ENCODE measurements around the gene CYCS. TPM values are rescaled to one million over a fixed set of nuclear protein-coding genes. Genes with fewer than 3 reads are reported as not detected.
"Not testable (repeated sequence)": the region's sequence is repeated elsewhere in the genome, so short reads cannot be mapped to it uniquely, and the experiment has no call there.

Gene CYCS
- total RNA-seq, 1 donor from 2014 or later = 11.5 TPM

DNA sequence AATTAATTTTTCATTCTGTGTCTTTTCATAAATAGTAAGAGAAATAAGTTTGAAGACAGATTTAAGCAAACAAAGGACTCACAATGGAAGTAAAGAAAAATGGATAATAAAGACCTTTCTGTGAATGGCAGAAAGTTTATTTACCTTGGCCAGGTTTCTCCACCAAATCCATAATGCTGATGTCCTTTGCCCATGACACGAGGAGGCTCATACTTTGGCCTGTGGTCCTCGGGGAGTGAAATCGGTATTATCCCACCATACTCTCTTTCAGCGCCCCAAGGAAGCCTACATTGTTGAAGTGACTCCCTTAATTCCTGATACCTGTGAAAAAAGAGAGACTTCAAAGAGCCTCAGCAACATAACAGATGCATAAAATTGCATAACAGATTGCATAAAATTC, 43.1 kb upstream of the CYCS start:
- no peak for DNase-seq (ENCODE audit: low spot score in 2 of 2)
- Histone ChIP-seq H3K4me1 (no peaks in the 10 kb centered on the region), H3K27ac (no peak overlapping the region), H3K9me3 (no peaks in the 10 kb centered on the region), H3K4me3 (no peak overlapping the region), H3K36me3 (peaks cover 0 to 11% of the 10 kb centered on the region in 2 donors), H3K27me3 (no peaks in the 10 kb centered on the region)
- intact Hi-C loops (cut with DNase I) = no loop called here
- TF ChIP-seq, protein P1, sequence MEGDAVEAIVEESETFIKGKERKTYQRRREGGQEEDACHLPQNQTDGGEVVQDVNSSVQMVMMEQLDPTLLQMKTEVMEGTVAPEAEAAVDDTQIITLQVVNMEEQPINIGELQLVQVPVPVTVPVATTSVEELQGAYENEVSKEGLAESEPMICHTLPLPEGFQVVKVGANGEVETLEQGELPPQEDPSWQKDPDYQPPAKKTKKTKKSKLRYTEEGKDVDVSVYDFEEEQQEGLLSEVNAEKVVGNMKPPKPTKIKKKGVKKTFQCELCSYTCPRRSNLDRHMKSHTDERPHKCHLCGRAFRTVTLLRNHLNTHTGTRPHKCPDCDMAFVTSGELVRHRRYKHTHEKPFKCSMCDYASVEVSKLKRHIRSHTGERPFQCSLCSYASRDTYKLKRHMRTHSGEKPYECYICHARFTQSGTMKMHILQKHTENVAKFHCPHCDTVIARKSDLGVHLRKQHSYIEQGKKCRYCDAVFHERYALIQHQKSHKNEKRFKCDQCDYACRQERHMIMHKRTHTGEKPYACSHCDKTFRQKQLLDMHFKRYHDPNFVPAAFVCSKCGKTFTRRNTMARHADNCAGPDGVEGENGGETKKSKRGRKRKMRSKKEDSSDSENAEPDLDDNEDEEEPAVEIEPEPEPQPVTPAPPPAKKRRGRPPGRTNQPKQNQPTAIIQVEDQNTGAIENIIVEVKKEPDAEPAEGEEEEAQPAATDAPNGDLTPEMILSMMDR (IDR thresholded peaks at IDR 0.05) = no peak

DNA sequence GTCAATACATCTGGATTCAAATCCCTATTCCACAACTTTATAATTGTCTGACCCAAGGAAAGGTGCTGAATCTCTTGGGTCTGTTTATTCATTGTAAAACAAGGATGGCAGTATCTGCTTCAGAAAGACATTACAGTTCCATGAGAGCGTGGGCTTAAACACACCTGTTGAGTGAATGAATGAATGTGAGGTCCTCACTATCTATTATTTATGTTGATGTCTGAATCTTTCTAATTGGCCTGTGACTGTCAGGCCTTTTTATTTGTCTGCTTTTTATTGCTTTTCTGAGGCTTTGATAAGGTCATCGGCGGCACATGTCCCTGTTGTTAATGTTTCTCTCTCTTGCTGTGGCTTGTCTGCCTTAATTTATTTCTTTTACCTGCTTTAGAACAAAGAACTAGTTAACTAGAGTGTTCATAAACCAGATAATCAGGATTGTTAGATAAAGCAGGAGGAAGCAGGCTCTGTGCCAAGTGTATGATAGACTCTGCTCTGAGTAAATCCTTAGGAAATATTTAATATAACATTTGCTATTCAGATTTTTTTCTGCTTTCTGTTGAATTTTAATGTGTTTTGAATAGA, 42.3 kb upstream of the CYCS start:
- Histone ChIP-seq H3K36me3 (peaks cover 0 to 11% of the 10 kb centered on the region in 2 donors), H3K27ac (no peak overlapping the region), H3K27me3 (no peaks in the 10 kb centered on the region), H3K4me1 (no peaks in the 10 kb centered on the region), H3K4me3 (no peak overlapping the region), H3K9me3 (no peaks in the 10 kb centered on the region)
- no peak for DNase-seq (ENCODE audit: low spot score in 2 of 2)
- TF ChIP-seq, protein P1 (IDR thresholded peaks at IDR 0.05) = no peak
- intact Hi-C loops (cut with DNase I) = no loop called here

DNA sequence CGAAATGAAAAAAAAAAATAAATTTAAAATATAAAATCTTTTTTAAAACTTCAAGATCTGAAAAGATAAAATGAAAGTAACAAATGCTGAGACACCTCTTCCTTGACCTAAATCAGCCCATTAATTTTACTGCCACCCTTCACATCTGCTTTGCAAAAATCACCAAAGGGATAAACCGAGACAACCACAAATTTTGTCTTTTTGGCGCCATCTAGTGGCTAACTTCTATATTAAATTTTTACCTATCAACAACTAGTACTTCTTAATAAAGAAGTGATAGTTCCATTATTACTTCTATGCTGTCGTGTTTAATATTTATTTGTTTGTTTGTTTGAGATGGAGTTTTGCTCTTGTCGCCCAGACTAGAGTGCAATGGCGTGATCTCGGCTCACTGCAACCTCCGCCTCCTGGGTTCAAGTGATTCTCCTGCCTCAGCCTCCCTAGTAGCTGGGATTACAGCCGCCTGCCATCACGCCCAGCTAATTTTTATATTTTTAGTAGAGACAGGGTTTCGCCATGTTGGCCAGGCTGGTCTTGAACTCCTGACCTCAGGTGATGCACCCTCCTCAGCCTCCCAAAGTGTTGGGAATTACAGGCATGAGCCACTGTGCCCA, 35.0 kb upstream of the CYCS start:
- H3K4me3 ChIP-seq; H3K27me3 ChIP-seq; intact Hi-C loops (cut with DNase I); DNase-seq (ENCODE audit: low spot score in 2 of 2); H3K27ac ChIP-seq; H3K4me1 ChIP-seq; H3K9me3 ChIP-seq: not testable (repeated sequence)
- peaks cover 0 to 19% of the 10 kb centered on the region in 2 donors for H3K36me3 ChIP-seq
- TF ChIP-seq, protein P1 (IDR thresholded peaks at IDR 0.05) = peak in 2 of 3 experiments; percentile 44 to 56

DNA sequence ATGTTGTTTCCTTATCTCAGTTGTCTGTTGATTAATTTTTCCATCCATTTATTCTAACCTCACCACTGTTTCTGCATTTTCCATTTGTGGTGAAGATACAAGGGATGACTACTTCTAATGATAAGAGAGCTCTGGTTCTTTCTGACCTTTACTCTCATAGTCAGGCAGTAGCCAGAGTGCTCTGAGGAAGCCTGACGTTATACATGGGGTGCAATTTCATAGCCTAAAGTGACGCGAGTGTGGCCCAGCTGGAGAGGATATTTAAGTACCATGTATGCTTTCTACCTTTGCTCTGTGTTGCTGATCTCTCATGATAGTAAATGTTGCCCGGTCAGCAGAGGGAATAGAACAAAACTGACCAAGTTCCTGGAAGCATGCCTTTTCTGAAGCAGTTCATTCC, 33.9 kb upstream of the CYCS start:
- Histone ChIP-seq H3K27me3 (no peaks in the 10 kb centered on the region), H3K36me3 (peaks cover 0 to 25% of the 10 kb centered on the region in 2 donors), H3K4me3 (no peak overlapping the region), H3K27ac (no peak overlapping the region), H3K9me3 (no peaks in the 10 kb centered on the region), H3K4me1 (no peaks in the 10 kb centered on the region)
- intact Hi-C loops (cut with DNase I) = no loop called here
- TF ChIP-seq, protein P1 (IDR thresholded peaks at IDR 0.05) = no peak
- no peak for DNase-seq (ENCODE audit: low spot score in 2 of 2)

DNA sequence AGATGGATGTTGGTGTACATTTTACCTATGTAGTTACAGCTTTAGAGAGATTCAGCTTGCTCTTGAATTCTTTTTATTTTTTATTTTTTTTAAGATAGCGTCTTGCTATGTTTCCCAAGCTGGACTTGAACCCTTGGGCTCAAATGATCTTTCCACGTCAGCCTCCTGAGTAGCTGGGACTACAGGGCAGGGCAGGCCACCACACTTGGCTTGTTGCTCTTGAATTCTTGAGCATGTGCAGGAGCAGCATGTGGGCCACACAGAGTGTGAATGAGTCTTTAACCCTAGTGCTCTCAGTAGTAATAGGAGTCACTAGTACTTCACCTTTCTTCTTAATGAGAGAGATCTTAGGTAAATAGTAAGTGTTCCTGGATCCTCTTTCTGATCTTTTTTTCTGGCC, 26.7 kb upstream of the CYCS start:
- H3K27me3 ChIP-seq = no peaks in the 10 kb centered on the region
- no peaks in the 10 kb centered on the region for H3K4me1 ChIP-seq
- intact Hi-C loops (cut with DNase I) = no loop called here
- no peaks in the 10 kb centered on the region for H3K9me3 ChIP-seq
- DNase-seq (ENCODE audit: low spot score in 2 of 2) = no peak
- H3K27ac ChIP-seq = no peak overlapping the region
- TF ChIP-seq, protein P1 (IDR thresholded peaks at IDR 0.05) = no peak
- H3K4me3 ChIP-seq = no peak overlapping the region
- H3K36me3 ChIP-seq = peaks cover 0 to 34% of the 10 kb centered on the region in 2 donors

Measured in ascending aorta (tissue), 2 donors.